ENCODE measurements around the gene PEPD. TPM values are rescaled to one million over a fixed set of nuclear protein-coding genes. Genes with fewer than 3 reads are reported as not detected.

Gene PEPD
- polyA plus RNA-seq, 6 donors from 2014 or later, result 83.7 to 143 (median 95.4) TPM

- ATAC-seq (ENCODE audit: low read depth in 2 of 2) (no peak), DNase-seq (no peak)
- peaks cover 43 to 50% (median 44%) of the 10 kb centered on the region in 3 donors for H3K4me1 Mint-ChIP-seq
- H3K4me3 Mint-ChIP-seq, result no peak overlapping the region
- no peaks in the 10 kb centered on the region for H3K9me3 Mint-ChIP-seq
- peak overlapping the region in 1 of 6 donors; percentile 5 for H3K27ac Mint-ChIP-seq
- no peaks in the 10 kb centered on the region for H3K36me3 Mint-ChIP-seq
- no peaks in the 10 kb centered on the region for H3K27me3 Mint-ChIP-seq
These were observed 3.7 kb downstream of the PEPD start for GRCh38 chr19:33517922-33518321.

- H3K4me1 Mint-ChIP-seq, result peaks cover 30 to 35% (median 32%) of the 10 kb centered on the region in 3 donors
- no peak overlapping the region for H3K4me3 Mint-ChIP-seq
- no peaks in the 10 kb centered on the region for H3K9me3 Mint-ChIP-seq
- H3K27me3 Mint-ChIP-seq, result no peaks in the 10 kb centered on the region
- DNase-seq, result no peak
- peak overlapping the region in 1 of 6 donors; percentile 10 for H3K27ac Mint-ChIP-seq
- no peaks in the 10 kb centered on the region for H3K36me3 Mint-ChIP-seq
- ATAC-seq (ENCODE audit: low read depth in 2 of 2), result no peak
These were observed 5.7 kb downstream of the PEPD start for GRCh38 chr19:33515921-33516320.

- H3K4me1 Mint-ChIP-seq, result peaks cover 23 to 28% (median 23%) of the 10 kb centered on the region in 3 donors
- H3K27me3 Mint-ChIP-seq, result no peaks in the 10 kb centered on the region
- no peak for DNase-seq
- no peaks in the 10 kb centered on the region for H3K9me3 Mint-ChIP-seq
- peaks cover 0 to 3% of the 10 kb centered on the region in 2 donors for H3K36me3 Mint-ChIP-seq
- no peak overlapping the region for H3K27ac Mint-ChIP-seq
- no peak overlapping the region for H3K4me3 Mint-ChIP-seq
- ATAC-seq (ENCODE audit: low read depth in 2 of 2), result no peak
These were observed 6.6 kb downstream of the PEPD start for GRCh38 chr19:33514885-33515551.

GRCh38 chr19:33513424-33513823 is 8.2 kb downstream of the PEPD start:
- peak overlapping the region in 1 of 8 donors; percentile 23 for H3K4me3 Mint-ChIP-seq
- peaks cover 0 to 7% of the 10 kb centered on the region in 2 donors for H3K36me3 Mint-ChIP-seq
- no peak for DNase-seq
- ATAC-seq (ENCODE audit: low read depth in 2 of 2), result no peak
- H3K4me1 Mint-ChIP-seq, result peaks cover 14 to 28% (median 21%) of the 10 kb centered on the region in 3 donors
- peak overlapping the region in 1 of 6 donors; percentile 55 for H3K27ac Mint-ChIP-seq
- no peaks in the 10 kb centered on the region for H3K27me3 Mint-ChIP-seq
- H3K9me3 Mint-ChIP-seq, result no peaks in the 10 kb centered on the region

GRCh38 chr19:33512580-33513137 is 8.9 kb downstream of the PEPD start:
- Mint-ChIP-seq H3K36me3 (peaks cover 0 to 7% of the 10 kb centered on the region in 2 donors), H3K4me3 (no peak overlapping the region), H3K9me3 (no peaks in the 10 kb centered on the region), H3K4me1 (peaks cover 14 to 28% (median 21%) of the 10 kb centered on the region in 3 donors), H3K27ac (peak overlapping the region in 2 of 6 donors; percentile 54 to 55), H3K27me3 (no peaks in the 10 kb centered on the region)
- ATAC-seq (ENCODE audit: low read depth in 2 of 2) (no peak), DNase-seq (no peak)

GRCh38 chr19:33512021-33512420 is 9.6 kb downstream of the PEPD start:
- Mint-ChIP-seq H3K36me3 (peaks cover 0 to 7% of the 10 kb centered on the region in 2 donors), H3K4me1 (peaks cover 11 to 28% (median 21%) of the 10 kb centered on the region in 3 donors), H3K27ac (no peak overlapping the region), H3K27me3 (no peaks in the 10 kb centered on the region), H3K9me3 (no peaks in the 10 kb centered on the region), H3K4me3 (no peak overlapping the region)
- DNase-seq, result no peak
- ATAC-seq (ENCODE audit: low read depth in 2 of 2), result no peak

GRCh38 chr19:33511346-33511745 is 10.2 kb downstream of the PEPD start:
- ATAC-seq (ENCODE audit: low read depth in 2 of 2) (no peak), DNase-seq (no peak)
- Mint-ChIP-seq H3K27ac (peak overlapping the region in 1 of 6 donors; percentile 52), H3K27me3 (no peaks in the 10 kb centered on the region), H3K4me1 (peaks cover 8 to 27% (median 24%) of the 10 kb centered on the region in 3 donors), H3K36me3 (peaks cover 0 to 7% of the 10 kb centered on the region in 2 donors), H3K9me3 (peaks cover 0 to 5% (median 0%) of the 10 kb centered on the region in 7 donors), H3K4me3 (no peak overlapping the region)

GRCh38 chr19:33510462-33511194 is 11.0 kb downstream of the PEPD start:
- Mint-ChIP-seq H3K4me1 (peaks cover 8 to 34% (median 27%) of the 10 kb centered on the region in 3 donors), H3K4me3 (no peak overlapping the region), H3K27me3 (no peaks in the 10 kb centered on the region), H3K36me3 (peaks cover 0 to 7% of the 10 kb centered on the region in 2 donors), H3K27ac (no peak overlapping the region), H3K9me3 (peaks cover 0 to 6% (median 0%) of the 10 kb centered on the region in 7 donors)
- DNase-seq, result no peak
- no peak for ATAC-seq (ENCODE audit: low read depth in 2 of 2)

- Mint-ChIP-seq H3K9me3 (peaks cover 0 to 6% (median 0%) of the 10 kb centered on the region in 7 donors), H3K4me1 (peaks cover 5 to 36% (median 23%) of the 10 kb centered on the region in 3 donors), H3K27ac (no peak overlapping the region), H3K27me3 (no peaks in the 10 kb centered on the region), H3K4me3 (no peak overlapping the region), H3K36me3 (peaks cover 0 to 7% of the 10 kb centered on the region in 2 donors)
- ATAC-seq (ENCODE audit: low read depth in 2 of 2) (no peak), DNase-seq (no peak)
These were observed 11.8 kb downstream of the PEPD start for GRCh38 chr19:33509774-33510173.

GRCh38 chr19:33508941-33509614 is 12.5 kb downstream of the PEPD start:
- Mint-ChIP-seq H3K27me3 (no peaks in the 10 kb centered on the region), H3K27ac (no peak overlapping the region), H3K4me3 (no peak overlapping the region), H3K4me1 (peaks cover 2 to 29% (median 18%) of the 10 kb centered on the region in 3 donors), H3K9me3 (peaks cover 0 to 6% (median 0%) of the 10 kb centered on the region in 7 donors), H3K36me3 (peaks cover 0 to 7% of the 10 kb centered on the region in 2 donors)
- ATAC-seq (ENCODE audit: low read depth in 2 of 2) (no peak), DNase-seq (no peak)

GRCh38 chr19:33508431-33508830 is 13.2 kb downstream of the PEPD start:
- peaks cover 0 to 6% (median 0%) of the 10 kb centered on the region in 7 donors for H3K9me3 Mint-ChIP-seq
- H3K27ac Mint-ChIP-seq, result no peak overlapping the region
- H3K4me1 Mint-ChIP-seq, result peaks cover 2 to 22% (median 14%) of the 10 kb centered on the region in 3 donors
- H3K4me3 Mint-ChIP-seq, result no peak overlapping the region
- no peak for ATAC-seq (ENCODE audit: low read depth in 2 of 2)
- DNase-seq, result no peak
- H3K27me3 Mint-ChIP-seq, result no peaks in the 10 kb centered on the region
- peaks cover 0 to 7% of the 10 kb centered on the region in 2 donors for H3K36me3 Mint-ChIP-seq

GRCh38 chr19:33508009-33508408 is 13.6 kb downstream of the PEPD start:
- Mint-ChIP-seq H3K36me3 (peaks cover 0 to 7% of the 10 kb centered on the region in 2 donors), H3K4me3 (no peak overlapping the region), H3K27me3 (no peaks in the 10 kb centered on the region), H3K4me1 (peaks cover 2 to 18% (median 9%) of the 10 kb centered on the region in 3 donors), H3K9me3 (peaks cover 0 to 6% (median 0%) of the 10 kb centered on the region in 7 donors), H3K27ac (no peak overlapping the region)
- ATAC-seq (ENCODE audit: low read depth in 2 of 2) (no peak), DNase-seq (no peak)
